HCT116 (cell line): Measurements from ENCODE around the gene GBF1. TPM values are rescaled to one million over a fixed set of nuclear protein-coding genes. Genes with fewer than 3 reads are reported as not detected.
"Not testable (repeated sequence)": the region's sequence is repeated elsewhere in the genome, so short reads cannot be mapped to it uniquely, and the experiment has no call there.

ENCODE experiments used
- ATAC-seq: fragments of 200-7000 bp; cut with Tn5 transposase; 2 replicates; pipeline ENCODE4 v1.9.1; 2020; ENCODE audit warnings: mild to moderate bottlenecking, moderate library complexity
- BruUV-seq: library from RNA; stranded (reverse); fragments of 400-500 nt; replicated peaks from 2 replicates; lab custom pipeline; 2021; lab: Mats Ljungman, UMichigan
- CTCF ChIA-PET: fragments of 300-600 bp; sonication (Branson Sonifier 250); formaldehyde crosslinking; loops from one replicate; lab custom pipeline; 2021; ENCODE audit warnings: antibody characterized with exemption; lab: Charles Lee
- POLR2A ChIA-PET: fragments of 300-600, 350-600 bp; sonication (Branson Sonifier 250); formaldehyde crosslinking; loops from one replicate; lab custom pipeline; 2021; ENCODE audit warnings: antibody characterized with exemption; lab: Charles Lee
- RAD21 ChIA-PET, 2 experiments: fragments of 300-600 bp; sonication (Branson Sonifier 250); formaldehyde crosslinking; loops; one replicate each; lab custom pipeline; 2023; ENCODE audit warnings: low total read pairs in 2 of 2; ENCODE audit not compliant: uncharacterized antibody in 2 of 2, unreplicated experiment in 2 of 2, low non-redundant PET in 1 of 2; lab: Charles Lee
- DNase-seq: peaks from one replicate; pipeline ENCODE4 v3.0.0-alpha.2; 2010; ENCODE audit warnings: low read depth, low spot score
- H2AFZ ChIP-seq: fragments of 200-600 bp; shearing (Covaris generic), sonication (generic); 2 replicates; pipeline ENCODE4 v1.6.1; 2017; ENCODE audit warnings: low read depth, mixed run types, mixed read lengths, antibody characterized with exemption, low read length; ENCODE audit not compliant: poor library complexity, severe bottlenecking
- H3K27ac ChIP-seq: 2 replicates; pipeline ENCODE4 v1.5.1; 2012; ENCODE audit warnings: low read depth, low read length
- H3K27me3 ChIP-seq: fragments of 200-600 bp; sonication (generic); 2 replicates; pipeline ENCODE4 v1.6.1; 2016; ENCODE audit warnings: mixed run types, low read length, mixed read lengths; ENCODE audit not compliant: insufficient read depth
- H3K36me3 ChIP-seq, 2 experiments: fragments of 200-500 bp in 1 of 2; fragments of 200-600 bp in 1 of 2; sonication (Bioruptor generic) in 1 of 2; sonication (generic) in 1 of 2; 2 replicates each; pipeline versions ENCODE4 v1.5.1 to v1.6.1; 2014 to 2016; ENCODE audit warnings: low read length in 2 of 2, inconsistent platforms in 1 of 2, mixed read lengths in 1 of 2, mixed run types in 1 of 2; ENCODE audit not compliant: insufficient read depth in 2 of 2, control insufficient read depth in 1 of 2
- H3K4me1 ChIP-seq, 2 experiments: fragments of 200-600 bp in 1 of 2; sonication (generic) in 1 of 2; 2 replicates each; pipeline versions ENCODE4 v1.5.1 to v1.6.1; 2012 to 2017; ENCODE audit warnings: low read length in 2 of 2, inconsistent platforms in 1 of 2, mild to moderate bottlenecking in 1 of 2, mixed read lengths in 1 of 2, mixed run types in 1 of 2, moderate library complexity in 1 of 2; ENCODE audit not compliant: insufficient read depth in 2 of 2, control insufficient read depth in 1 of 2
- H3K4me2 ChIP-seq: fragments of 200-600 bp; sonication (generic); 2 replicates; pipeline ENCODE4 v1.6.1; 2017; ENCODE audit warnings: mixed run types, low read length, mixed read lengths
- H3K4me3 ChIP-seq, 2 experiments: fragments of 200-600 bp in 1 of 2; sonication (generic) in 1 of 2; replicated peaks in 1 of 2; 2 replicates each; pipeline ENCODE4 v1.5.1; 2011 to 2016; ENCODE audit warnings: low read length in 2 of 2, control low read depth in 1 of 2, low read depth in 1 of 2, mild to moderate bottlenecking in 1 of 2, mixed read lengths in 1 of 2, mixed run types in 1 of 2
- H3K79me2 ChIP-seq: fragments of 200-600 bp; sonication (generic); 2 replicates; pipeline ENCODE4 v1.6.1; 2017; ENCODE audit warnings: mild to moderate bottlenecking, mixed run types, low read length, moderate library complexity, mixed read lengths; ENCODE audit not compliant: insufficient read depth
- H3K9ac ChIP-seq: fragments of 200-600 bp; sonication (generic); 2 replicates; pipeline ENCODE4 v1.6.1; 2016; ENCODE audit warnings: low read length, mixed read lengths
- H3K9me2 ChIP-seq: fragments of 200-600 bp; sonication (generic), shearing (Covaris generic); 2 replicates; pipeline ENCODE4 v1.6.1; 2017; ENCODE audit warnings: mixed run types, mild to moderate bottlenecking, moderate library complexity; ENCODE audit not compliant: insufficient read depth
- H3K9me3 ChIP-seq, 2 experiments: fragments of 200-500 bp in 1 of 2; fragments of 200-600 bp in 1 of 2; sonication (Bioruptor generic) in 1 of 2; sonication (generic) in 1 of 2; 2 replicates each; pipeline ENCODE4 v1.6.1; 2014 to 2017; ENCODE audit warnings: low read length in 2 of 2, mixed read lengths in 2 of 2, inconsistent platforms in 1 of 2, low read depth in 1 of 2, mild to moderate bottlenecking in 1 of 2, mixed run types in 1 of 2, moderate library complexity in 1 of 2; ENCODE audit not compliant: control insufficient read depth in 1 of 2, insufficient read depth in 1 of 2
- H4K20me1 ChIP-seq: fragments of 200-600 bp; sonication (generic), shearing (Covaris generic); 2 replicates; pipeline ENCODE4 v1.6.1; 2017; ENCODE audit warnings: mixed run types, mild to moderate bottlenecking, moderate library complexity; ENCODE audit not compliant: insufficient read depth
- CTCF ChIP-seq, 3 experiments: fragments of 200-600 bp in 1 of 3; sonication (generic) in 1 of 3; IDR thresholded peaks in 2 of 3; conservative IDR thresholded peaks in 1 of 3; 2 replicates each; pipeline ENCODE4 v1.5.1; 2012 to 2017; ENCODE audit warnings: low read depth in 2 of 3, low read length in 2 of 3, antibody characterized with exemption in 1 of 3, borderline replicate concordance in 1 of 3, control low read depth in 1 of 3, mild to moderate bottlenecking in 1 of 3, mixed read lengths in 1 of 3, mixed run types in 1 of 3, moderate library complexity in 1 of 3; ENCODE audit not compliant: insufficient read depth in 1 of 3
- ELF1 ChIP-seq: IDR thresholded peaks from 2 replicates; pipeline ENCODE4 v1.6.1; 2012; ENCODE audit warnings: low read depth, borderline replicate concordance
- EZH2 ChIP-seq: fragments of 200-600 bp; sonication (generic); IDR thresholded peaks from 2 replicates; pipeline ENCODE4 v1.6.1; 2017; ENCODE audit warnings: antibody characterized with exemption, mixed run types
- POLR2AphosphoS5 ChIP-seq: IDR thresholded peaks from 2 replicates; pipeline ENCODE4 v1.6.1; 2011; ENCODE audit warnings: mild to moderate bottlenecking, low read depth, low read length, moderate library complexity
- intact Hi-C: fragments of 100-400 bp; cut with micrococcal nuclease; formaldehyde crosslinking; loops from 2 replicates; pipeline ENCODE4 v1.10.0; 2022
- total RNA-seq: library from RNA; stranded (reverse); gene quantifications from one replicate; pipeline ENCODE4 v1.2.1, GENCODE V29; 2021; ENCODE audit not compliant: unreplicated experiment

The GBF1 gene
- total RNA-seq, 1 experiment from 2014 or later: 58.9 TPM

- DNase-seq, BruUV-seq, H3K9me2 ChIP-seq, CTCF ChIA-PET, ATAC-seq, H3K9ac ChIP-seq, intact Hi-C loops, H4K20me1 ChIP-seq, RAD21 ChIA-PET, H3K4me3 ChIP-seq, H3K4me2 ChIP-seq, H3K4me1 ChIP-seq, H3K27ac ChIP-seq, H3K27me3 ChIP-seq, H2AFZ ChIP-seq, H3K9me3 ChIP-seq, H3K36me3 ChIP-seq, POLR2A ChIA-PET: not testable (repeated sequence)
- H3K79me2 ChIP-seq: peaks cover 36% of the 10 kb centered on the region
Observed at GRCh38 chr10:102301332-102301731, 56.0 kb downstream of the GBF1 start.

- H3K4me2 ChIP-seq: no peak overlapping the region
- ChIA-PET CTCF (no interaction called here), RAD21 (no interaction called here), POLR2A (no interaction called here)
- H3K27ac ChIP-seq: no peak overlapping the region
- no peak overlapping the region for H2AFZ ChIP-seq
- TF ChIP-seq EZH2 (no peak), CTCF (IDR thresholded peaks at IDR 0.05 in 2 of 3, conservative IDR thresholded peaks at IDR 0.05 in 1 of 3; ENCODE audit: borderline replicate concordance in 1 of 3, insufficient read depth in 1 of 3, low read depth in 2 of 3, low read length in 2 of 3) (no peak), POLR2AphosphoS5 (no peak), ELF1 (no peak)
- H3K36me3 ChIP-seq: no peaks in the 10 kb centered on the region
- H3K9me2 ChIP-seq: no peaks in the 10 kb centered on the region
- H3K27me3 ChIP-seq: no peaks in the 10 kb centered on the region
- H3K9ac ChIP-seq: no peak overlapping the region
- ATAC-seq: no peak
- H3K4me3 ChIP-seq: no peak overlapping the region
- intact Hi-C loops: no loop called here
- peaks cover 36% of the 10 kb centered on the region for H3K79me2 ChIP-seq
- BruUV-seq: no TSS peak
- peaks cover 0 to 4% of the 10 kb centered on the region in 2 experiments; a peak in 1 of 4 replicates for H3K4me1 ChIP-seq
- H4K20me1 ChIP-seq: no peaks in the 10 kb centered on the region
- no peak for DNase-seq
- no peaks in the 10 kb centered on the region for H3K9me3 ChIP-seq
Observed at GRCh38 chr10:102302611-102303010, 57.3 kb downstream of the GBF1 start.
